GM12873 (cell line): ENCODE measurements around the gene NEU3.

Source experiments
- TF ChIP-seq, protein P1 (sequence below): IDR thresholded peaks from 2 replicates; pipeline ENCODE4 v1.5.1; 2012; ENCODE audit warnings: low read depth, mild to moderate bottlenecking, moderate library complexity, low read length, control low read depth; ENCODE audit not compliant: insufficient read depth; ENCODE audit errors: missing control alignments

The NEU3 gene

GRCh38 chr11:74984730-74985129 is 4.0 kb upstream of the NEU3 start:
- TF ChIP-seq, protein P1, sequence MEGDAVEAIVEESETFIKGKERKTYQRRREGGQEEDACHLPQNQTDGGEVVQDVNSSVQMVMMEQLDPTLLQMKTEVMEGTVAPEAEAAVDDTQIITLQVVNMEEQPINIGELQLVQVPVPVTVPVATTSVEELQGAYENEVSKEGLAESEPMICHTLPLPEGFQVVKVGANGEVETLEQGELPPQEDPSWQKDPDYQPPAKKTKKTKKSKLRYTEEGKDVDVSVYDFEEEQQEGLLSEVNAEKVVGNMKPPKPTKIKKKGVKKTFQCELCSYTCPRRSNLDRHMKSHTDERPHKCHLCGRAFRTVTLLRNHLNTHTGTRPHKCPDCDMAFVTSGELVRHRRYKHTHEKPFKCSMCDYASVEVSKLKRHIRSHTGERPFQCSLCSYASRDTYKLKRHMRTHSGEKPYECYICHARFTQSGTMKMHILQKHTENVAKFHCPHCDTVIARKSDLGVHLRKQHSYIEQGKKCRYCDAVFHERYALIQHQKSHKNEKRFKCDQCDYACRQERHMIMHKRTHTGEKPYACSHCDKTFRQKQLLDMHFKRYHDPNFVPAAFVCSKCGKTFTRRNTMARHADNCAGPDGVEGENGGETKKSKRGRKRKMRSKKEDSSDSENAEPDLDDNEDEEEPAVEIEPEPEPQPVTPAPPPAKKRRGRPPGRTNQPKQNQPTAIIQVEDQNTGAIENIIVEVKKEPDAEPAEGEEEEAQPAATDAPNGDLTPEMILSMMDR, result no peak

DNA sequence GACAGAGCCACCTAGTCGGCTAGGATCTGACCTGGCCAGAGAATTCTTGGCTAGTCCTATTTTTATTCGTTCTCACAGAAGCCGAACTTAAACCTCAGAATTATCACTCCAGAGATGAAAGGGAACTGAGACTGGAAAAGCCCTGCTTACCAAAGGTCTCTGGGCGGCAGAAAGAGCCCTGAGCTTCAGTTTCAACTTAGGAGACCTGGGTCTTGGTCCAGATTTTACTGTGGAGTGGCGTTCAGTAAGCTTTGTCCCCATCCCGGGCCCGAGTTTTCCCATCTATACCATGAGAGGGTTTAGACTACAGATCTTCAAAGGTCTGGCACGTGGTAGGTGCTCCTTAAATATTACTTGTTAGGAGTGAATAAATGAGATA is 516 bp downstream of the NEU3 start:
- TF ChIP-seq, protein P1, result no peak

GRCh38 chr11:74990941-74991340 is 2.2 kb downstream of the NEU3 start:
- TF ChIP-seq, protein P1, result no peak

GRCh38 chr11:74992852-74993251 is 4.1 kb downstream of the NEU3 start:
- TF ChIP-seq, protein P1, result no peak

GRCh38 chr11:75000975-75001354 is 12.2 kb downstream of the NEU3 start:
- TF ChIP-seq, protein P1, result no peak

GRCh38 chr11:75001686-75002085 is 13.0 kb downstream of the NEU3 start:
- TF ChIP-seq, protein P1, result no peak

- TF ChIP-seq, protein P1, result no peak
These were observed 13.8 kb downstream of the NEU3 start for GRCh38 chr11:75002516-75002915.
